Trophoblast cell (in vitro differentiated cells and primary cell): ENCODE data around the gene CACNA1B.

Experiments
- DNase-seq, 2 donors: peaks; one replicate each; pipeline ENCODE4 v3.0.0-alpha.2; 2016
- H2AFZ ChIP-seq: 2 replicates; pipeline ENCODE4 v1.6.1; 2013; ENCODE audit warnings: low read length, moderate library complexity, mild to moderate bottlenecking; ENCODE audit not compliant: insufficient read depth, poor library complexity
- H2AK5ac ChIP-seq: 2 replicates; pipeline ENCODE4 v1.6.1; 2013; ENCODE audit warnings: mild to moderate bottlenecking, low read length
- H2BK120ac ChIP-seq: 2 replicates; pipeline ENCODE4 v1.6.1; 2013; ENCODE audit warnings: low read length, mild to moderate bottlenecking, moderate library complexity; ENCODE audit not compliant: insufficient read depth, poor library complexity
- H2BK12ac ChIP-seq: 2 replicates; pipeline ENCODE4 v1.6.1; 2013; ENCODE audit warnings: mild to moderate bottlenecking, low read length, moderate library complexity
- H2BK5ac ChIP-seq: 2 replicates; pipeline ENCODE4 v1.6.1; 2013; ENCODE audit warnings: low read length, low read depth, moderate library complexity, mild to moderate bottlenecking; ENCODE audit not compliant: poor library complexity
- H3K14ac ChIP-seq: 2 replicates; pipeline ENCODE4 v1.6.1; 2013; ENCODE audit warnings: mild to moderate bottlenecking, low read length
- H3K18ac ChIP-seq: 2 replicates; pipeline ENCODE4 v1.6.1; 2013; ENCODE audit warnings: mild to moderate bottlenecking, low read length
- H3K23ac ChIP-seq: 2 replicates; pipeline ENCODE4 v1.6.1; 2013; ENCODE audit warnings: low read length
- H3K27ac ChIP-seq: 2 replicates; pipeline ENCODE4 v1.5.1; 2013; ENCODE audit warnings: low read depth, mild to moderate bottlenecking, inconsistent platforms, low read length, moderate library complexity
- H3K27me3 ChIP-seq: 2 replicates; pipeline ENCODE4 v1.6.1; 2013; ENCODE audit warnings: inconsistent platforms, mild to moderate bottlenecking, low read length, moderate library complexity; ENCODE audit not compliant: insufficient read depth
- H3K36me3 ChIP-seq, 2 experiments: 1 replicate in 1 of 2; 2 replicates in 1 of 2; pipeline ENCODE4 v1.6.1; 2013; ENCODE audit warnings: low read length in 2 of 2, mild to moderate bottlenecking in 2 of 2, moderate library complexity in 1 of 2; ENCODE audit not compliant: insufficient read depth in 2 of 2, control insufficient read depth in 1 of 2
- H3K4ac ChIP-seq: 2 replicates; pipeline ENCODE4 v1.6.1; 2013; ENCODE audit warnings: low read depth, mild to moderate bottlenecking, low read length, moderate library complexity
- H3K4me1 ChIP-seq, 2 experiments: 1 replicate in 1 of 2; 2 replicates in 1 of 2; pipeline ENCODE4 v1.6.1; 2013; ENCODE audit warnings: low read length in 2 of 2, mild to moderate bottlenecking in 2 of 2, moderate library complexity in 1 of 2; ENCODE audit not compliant: insufficient read depth in 2 of 2, control insufficient read depth in 1 of 2
- H3K4me2 ChIP-seq: 2 replicates; pipeline ENCODE4 v1.6.1; 2013; ENCODE audit warnings: inconsistent platforms, mild to moderate bottlenecking, low read length, moderate library complexity
- H3K4me3 ChIP-seq: 2 replicates; pipeline ENCODE4 v1.5.1; 2013; ENCODE audit warnings: mild to moderate bottlenecking, low read depth, low read length, inconsistent platforms
- H3K79me1 ChIP-seq: one replicate; pipeline ENCODE4 v1.6.1; 2013; ENCODE audit warnings: low read length
- H3K79me2 ChIP-seq: 2 replicates; pipeline ENCODE4 v1.6.1; 2013; ENCODE audit warnings: low read length, mild to moderate bottlenecking; ENCODE audit not compliant: control insufficient read depth, insufficient read depth, poor library complexity
- H3K9ac ChIP-seq: 2 replicates; pipeline ENCODE4 v1.6.1; 2013; ENCODE audit warnings: mild to moderate bottlenecking, low read length
- H3K9me3 ChIP-seq: 2 replicates; pipeline ENCODE4 v1.6.1; 2013; ENCODE audit warnings: low read depth, mild to moderate bottlenecking, control low read depth, inconsistent platforms, low read length; ENCODE audit not compliant: insufficient read depth
- H4K12ac ChIP-seq: 2 replicates; pipeline ENCODE4 v1.6.1; 2013; ENCODE audit warnings: low read depth, mild to moderate bottlenecking, low read length, moderate library complexity
- H4K8ac ChIP-seq: 2 replicates; pipeline ENCODE4 v1.6.1; 2013; ENCODE audit warnings: low read depth, mild to moderate bottlenecking, low read length, moderate library complexity
- H4K91ac ChIP-seq: one replicate; pipeline ENCODE4 v1.6.1; 2013; ENCODE audit warnings: low read depth, mild to moderate bottlenecking, low read length, moderate library complexity
- WGBS: extraction: QIAGEN DNeasy Blood & Tissue Kit; methylation state at CpG from one replicate; pipeline ENCODE4 v1.1.7; 2013; ENCODE audit warnings: missing lambda C conversion rate; ENCODE audit not compliant: insufficient read length, insufficient coverage; ENCODE audit errors: extremely low coverage; 5-methylcytosine and 5-hydroxymethylcytosine counted together

CACNA1B gene

GRCh38 chr9:137832191-137832700, 45.3 kb upstream of the CACNA1B start:
- WGBS = no CpG with 5 or more reads among the region's 20 CpGs
- Histone ChIP-seq H3K9me3 (peaks cover 3% of the 10 kb centered on the region), H4K12ac (no peak overlapping the region), H3K27ac (no peak overlapping the region), H3K14ac (no peak overlapping the region), H2BK120ac (no peak overlapping the region), H3K79me1 (no peaks in the 10 kb centered on the region), H3K4ac (no peak overlapping the region), H3K36me3 (peaks cover 62 to 65% of the 10 kb centered on the region in 2 experiments), H3K23ac (no peak overlapping the region), H2BK5ac (no peak overlapping the region), H3K4me2 (no peak overlapping the region), H4K91ac (no peak overlapping the region), H3K4me3 (no peak overlapping the region), H3K27me3 (no peaks in the 10 kb centered on the region), H3K4me1 (no peaks in the 10 kb centered on the region), H3K18ac (no peak overlapping the region), H2AFZ (no peak overlapping the region), H2AK5ac (no peak overlapping the region), H4K8ac (no peak overlapping the region), H3K79me2 (no peaks in the 10 kb centered on the region), H3K9ac (no peak overlapping the region), H2BK12ac (no peak overlapping the region)
- no peak for DNase-seq

- Histone ChIP-seq H3K36me3 (peaks cover 57 to 61% of the 10 kb centered on the region in 2 experiments), H3K4ac (no peak overlapping the region), H2BK5ac (no peak overlapping the region), H2BK12ac (no peak overlapping the region), H4K8ac (no peak overlapping the region), H3K4me3 (no peak overlapping the region), H3K79me2 (no peaks in the 10 kb centered on the region), H4K12ac (no peak overlapping the region), H3K18ac (peak overlapping the region; percentile 19), H3K4me1 (no peaks in the 10 kb centered on the region), H2AK5ac (no peak overlapping the region), H3K14ac (no peak overlapping the region), H3K79me1 (no peaks in the 10 kb centered on the region), H2BK120ac (no peak overlapping the region), H3K23ac (no peak overlapping the region), H3K9me3 (peaks cover 3% of the 10 kb centered on the region), H2AFZ (no peak overlapping the region), H3K27ac (no peak overlapping the region), H4K91ac (no peak overlapping the region), H3K9ac (no peak overlapping the region), H3K27me3 (no peaks in the 10 kb centered on the region), H3K4me2 (no peak overlapping the region)
- no peak for DNase-seq
- WGBS = no CpG with 5 or more reads among the region's 44 CpGs
Measured at GRCh38 chr9:137832830-137833590, 44.6 kb upstream of the CACNA1B start.

GRCh38 chr9:137833721-137834613, 43.6 kb upstream of the CACNA1B start:
- Histone ChIP-seq H3K9me3 (peaks cover 7% of the 10 kb centered on the region), H2BK12ac (no peak overlapping the region), H3K36me3 (peaks cover 53 to 57% of the 10 kb centered on the region in 2 experiments), H3K18ac (no peak overlapping the region), H3K14ac (no peak overlapping the region), H3K4me1 (no peaks in the 10 kb centered on the region), H3K79me1 (no peaks in the 10 kb centered on the region), H4K8ac (no peak overlapping the region), H3K4me2 (no peak overlapping the region), H2AK5ac (no peak overlapping the region), H3K9ac (no peak overlapping the region), H2BK5ac (no peak overlapping the region), H3K4me3 (no peak overlapping the region), H3K23ac (no peak overlapping the region), H2BK120ac (no peak overlapping the region), H4K12ac (no peak overlapping the region), H3K27me3 (no peaks in the 10 kb centered on the region), H3K4ac (no peak overlapping the region), H4K91ac (no peak overlapping the region), H3K27ac (no peak overlapping the region), H3K79me2 (no peaks in the 10 kb centered on the region), H2AFZ (no peak overlapping the region)
- no peak for DNase-seq
- WGBS = no CpG with 5 or more reads among the region's 73 CpGs

GRCh38 chr9:137834846-137835546, 42.6 kb upstream of the CACNA1B start:
- Histone ChIP-seq H2AK5ac (no peak overlapping the region), H3K36me3 (peaks cover 49 to 53% of the 10 kb centered on the region in 2 experiments), H3K4ac (no peak overlapping the region), H3K4me1 (no peaks in the 10 kb centered on the region), H2BK120ac (no peak overlapping the region), H4K8ac (no peak overlapping the region), H4K12ac (no peak overlapping the region), H3K9me3 (peaks cover 7% of the 10 kb centered on the region), H3K18ac (no peak overlapping the region), H2BK12ac (no peak overlapping the region), H3K79me1 (no peaks in the 10 kb centered on the region), H3K79me2 (no peaks in the 10 kb centered on the region), H3K14ac (no peak overlapping the region), H3K4me2 (no peak overlapping the region), H3K23ac (no peak overlapping the region), H2BK5ac (no peak overlapping the region), H2AFZ (no peak overlapping the region), H3K4me3 (no peak overlapping the region), H3K27ac (no peak overlapping the region), H3K27me3 (no peaks in the 10 kb centered on the region), H3K9ac (no peak overlapping the region), H4K91ac (no peak overlapping the region)
- DNase-seq = no peak
- no CpG with 5 or more reads among the region's 66 CpGs for WGBS
